Measurements from ENCODE around the gene ZNF619. TPM values are rescaled to one million over a fixed set of nuclear protein-coding genes. Genes with fewer than 3 reads are reported as not detected.

The ZNF619 gene
- polyA plus RNA-seq, 1 of the 3 experiments (the other 2 are of a cell fraction): 1.6 TPM

GRCh38 chr3:40494698-40495097 lies 17.8 kb downstream of the ZNF619 start:
- H3K36me3 ChIP-seq (replicated peaks in 1 of 2; ENCODE audit: control insufficient read depth in 1 of 2, insufficient read depth in 2 of 2, low read length in 1 of 2): peaks cover 0 to under 1% of the 10 kb centered on the region in 2 experiments
- TF ChIP-seq POLR2AphosphoS5 (IDR thresholded peaks at IDR 0.05; ENCODE audit: low read depth, low read length): no peak
- no peak for TF ChIP-seq NRF1 (IDR thresholded peaks at IDR 0.05; ENCODE audit: low read depth, low read length)
- TF ChIP-seq, protein P1, sequence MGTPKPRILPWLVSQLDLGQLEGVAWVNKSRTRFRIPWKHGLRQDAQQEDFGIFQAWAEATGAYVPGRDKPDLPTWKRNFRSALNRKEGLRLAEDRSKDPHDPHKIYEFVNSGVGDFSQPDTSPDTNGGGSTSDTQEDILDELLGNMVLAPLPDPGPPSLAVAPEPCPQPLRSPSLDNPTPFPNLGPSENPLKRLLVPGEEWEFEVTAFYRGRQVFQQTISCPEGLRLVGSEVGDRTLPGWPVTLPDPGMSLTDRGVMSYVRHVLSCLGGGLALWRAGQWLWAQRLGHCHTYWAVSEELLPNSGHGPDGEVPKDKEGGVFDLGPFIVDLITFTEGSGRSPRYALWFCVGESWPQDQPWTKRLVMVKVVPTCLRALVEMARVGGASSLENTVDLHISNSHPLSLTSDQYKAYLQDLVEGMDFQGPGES (IDR thresholded peaks at IDR 0.05; ENCODE audit: low read depth, low read length): no peak
- H3K4me2 ChIP-seq: no peak overlapping the region
- no peaks in the 10 kb centered on the region for H3K79me2 ChIP-seq (ENCODE audit: insufficient read depth)
- H3K27me3 ChIP-seq (ENCODE audit: insufficient read depth): no peaks in the 10 kb centered on the region
- H3K9ac ChIP-seq: no peak overlapping the region
- ChIA-PET POLR2A (interaction anchor here (1.1 to 1.2 kb wide), 2 partner anchors 11 to 37 kb away, joined by 3 read pairs; partner anchors contain the start of genes RPL14 and ZNF620), CTCF (interaction anchor here (0.6 to 2.9 kb wide), 4 partner anchors 10 to 1420 kb away, joined by 3 to 14 read pairs (median 6); partner anchors contain the start of gene ZNF620)
- H2AFZ ChIP-seq (ENCODE audit: low read depth): no peak overlapping the region
- DNase-seq: no peak
- H3K9me3 ChIP-seq: no peaks in the 10 kb centered on the region
- H3F3A ChIP-seq (replicated peaks; ENCODE audit: insufficient read depth): no peaks in the 10 kb centered on the region
- no peak overlapping the region for H3K4me3 ChIP-seq (ENCODE audit: low read depth in 2 of 2, low read length in 1 of 2)
- WGBS (ENCODE audit: low lambda C conversion rate): 45% methylated on average over 2 of the region's 2 CpGs
- H4K20me1 ChIP-seq (ENCODE audit: insufficient read depth): no peaks in the 10 kb centered on the region
- H3K4me1 ChIP-seq (ENCODE audit: control insufficient read depth in 1 of 2, insufficient read depth in 2 of 2, low read depth in 1 of 2, low read length in 1 of 2): no peaks in the 10 kb centered on the region; a peak in 1 of 4 replicates
- H3K27ac ChIP-seq (ENCODE audit: low read depth in 2 of 2, low read length in 1 of 2): no peak overlapping the region
- H3K9me2 ChIP-seq: no peaks in the 10 kb centered on the region

DNA sequence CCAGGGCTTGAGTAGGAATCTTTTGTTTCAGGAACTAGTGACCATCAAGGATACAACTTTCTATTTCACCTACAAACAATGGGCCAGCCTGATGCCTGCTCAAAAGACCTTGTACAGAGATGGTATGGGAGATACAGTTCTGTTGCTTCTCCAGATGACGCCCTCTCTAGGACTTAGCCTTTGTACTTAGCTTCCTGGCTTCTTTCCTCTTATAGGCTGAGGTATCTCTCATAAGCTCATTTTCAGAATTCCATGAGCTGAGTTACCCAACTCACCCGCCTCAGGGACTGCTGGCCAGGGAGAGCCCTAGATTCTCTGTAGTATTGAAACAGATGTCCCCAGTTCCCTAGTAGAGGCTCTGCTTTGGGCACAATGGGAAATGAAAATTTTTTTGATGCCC lies 20.4 kb downstream of the ZNF619 start:
- CTCF ChIA-PET: no interaction called here
- Histone ChIP-seq H3K27ac (ENCODE audit: low read depth in 2 of 2, low read length in 1 of 2) (no peak overlapping the region), H3K9me2 (no peaks in the 10 kb centered on the region), H3K36me3 (replicated peaks in 1 of 2; ENCODE audit: control insufficient read depth in 1 of 2, insufficient read depth in 2 of 2, low read length in 1 of 2) (no peaks in the 10 kb centered on the region), H3K9me3 (no peaks in the 10 kb centered on the region), H4K20me1 (ENCODE audit: insufficient read depth) (no peaks in the 10 kb centered on the region), H3K79me2 (ENCODE audit: insufficient read depth) (no peaks in the 10 kb centered on the region), H3K4me2 (no peak overlapping the region), H2AFZ (ENCODE audit: low read depth) (no peak overlapping the region), H3K4me3 (ENCODE audit: low read depth in 2 of 2, low read length in 1 of 2) (no peak overlapping the region), H3K27me3 (ENCODE audit: insufficient read depth) (no peaks in the 10 kb centered on the region), H3K4me1 (ENCODE audit: control insufficient read depth in 1 of 2, insufficient read depth in 2 of 2, low read depth in 1 of 2, low read length in 1 of 2) (no peaks in the 10 kb centered on the region; a peak in 1 of 4 replicates), H3K9ac (no peak overlapping the region), H3F3A (replicated peaks; ENCODE audit: insufficient read depth) (no peaks in the 10 kb centered on the region)
- DNase-seq: no peak
- POLR2A ChIA-PET: no interaction called here
- TF ChIP-seq MXI1 (IDR thresholded peaks at IDR 0.05; ENCODE audit: low read depth, low read length) (no peak), MAX (IDR thresholded peaks at IDR 0.05; ENCODE audit: low read depth) (no peak), TCF12 (IDR thresholded peaks at IDR 0.05) (no peak), SMC3 (IDR thresholded peaks at IDR 0.05; ENCODE audit: low read depth, low read length) (no peak), PBX3 (IDR thresholded peaks at IDR 0.05) (no peak), RCOR1 (IDR thresholded peaks at IDR 0.05; ENCODE audit: low read length) (no peak), FOXJ3 (CRISPR knock-in tag; IDR thresholded peaks at IDR 0.05) (no peak), EZH2phosphoT487 (IDR thresholded peaks at IDR 0.05; ENCODE audit: borderline replicate concordance, low read depth) (no peak), RAD21 (IDR thresholded peaks at IDR 0.05; ENCODE audit: low read length) (no peak), NFIC (IDR thresholded peaks at IDR 0.05; ENCODE audit: borderline replicate concordance) (no peak), EP300 (IDR thresholded peaks at IDR 0.05; ENCODE audit: borderline replicate concordance in 1 of 2, low read depth in 1 of 2, low read length in 1 of 2) (no peak), MEF2A (IDR thresholded peaks at IDR 0.05; ENCODE audit: borderline replicate concordance, low read depth) (no peak), RFX5 (IDR thresholded peaks at IDR 0.05; ENCODE audit: low read length) (no peak)
- TF ChIP-seq, protein P2, sequence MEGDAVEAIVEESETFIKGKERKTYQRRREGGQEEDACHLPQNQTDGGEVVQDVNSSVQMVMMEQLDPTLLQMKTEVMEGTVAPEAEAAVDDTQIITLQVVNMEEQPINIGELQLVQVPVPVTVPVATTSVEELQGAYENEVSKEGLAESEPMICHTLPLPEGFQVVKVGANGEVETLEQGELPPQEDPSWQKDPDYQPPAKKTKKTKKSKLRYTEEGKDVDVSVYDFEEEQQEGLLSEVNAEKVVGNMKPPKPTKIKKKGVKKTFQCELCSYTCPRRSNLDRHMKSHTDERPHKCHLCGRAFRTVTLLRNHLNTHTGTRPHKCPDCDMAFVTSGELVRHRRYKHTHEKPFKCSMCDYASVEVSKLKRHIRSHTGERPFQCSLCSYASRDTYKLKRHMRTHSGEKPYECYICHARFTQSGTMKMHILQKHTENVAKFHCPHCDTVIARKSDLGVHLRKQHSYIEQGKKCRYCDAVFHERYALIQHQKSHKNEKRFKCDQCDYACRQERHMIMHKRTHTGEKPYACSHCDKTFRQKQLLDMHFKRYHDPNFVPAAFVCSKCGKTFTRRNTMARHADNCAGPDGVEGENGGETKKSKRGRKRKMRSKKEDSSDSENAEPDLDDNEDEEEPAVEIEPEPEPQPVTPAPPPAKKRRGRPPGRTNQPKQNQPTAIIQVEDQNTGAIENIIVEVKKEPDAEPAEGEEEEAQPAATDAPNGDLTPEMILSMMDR (IDR thresholded peaks at IDR 0.05): no peak
- TF ChIP-seq, protein P3, sequence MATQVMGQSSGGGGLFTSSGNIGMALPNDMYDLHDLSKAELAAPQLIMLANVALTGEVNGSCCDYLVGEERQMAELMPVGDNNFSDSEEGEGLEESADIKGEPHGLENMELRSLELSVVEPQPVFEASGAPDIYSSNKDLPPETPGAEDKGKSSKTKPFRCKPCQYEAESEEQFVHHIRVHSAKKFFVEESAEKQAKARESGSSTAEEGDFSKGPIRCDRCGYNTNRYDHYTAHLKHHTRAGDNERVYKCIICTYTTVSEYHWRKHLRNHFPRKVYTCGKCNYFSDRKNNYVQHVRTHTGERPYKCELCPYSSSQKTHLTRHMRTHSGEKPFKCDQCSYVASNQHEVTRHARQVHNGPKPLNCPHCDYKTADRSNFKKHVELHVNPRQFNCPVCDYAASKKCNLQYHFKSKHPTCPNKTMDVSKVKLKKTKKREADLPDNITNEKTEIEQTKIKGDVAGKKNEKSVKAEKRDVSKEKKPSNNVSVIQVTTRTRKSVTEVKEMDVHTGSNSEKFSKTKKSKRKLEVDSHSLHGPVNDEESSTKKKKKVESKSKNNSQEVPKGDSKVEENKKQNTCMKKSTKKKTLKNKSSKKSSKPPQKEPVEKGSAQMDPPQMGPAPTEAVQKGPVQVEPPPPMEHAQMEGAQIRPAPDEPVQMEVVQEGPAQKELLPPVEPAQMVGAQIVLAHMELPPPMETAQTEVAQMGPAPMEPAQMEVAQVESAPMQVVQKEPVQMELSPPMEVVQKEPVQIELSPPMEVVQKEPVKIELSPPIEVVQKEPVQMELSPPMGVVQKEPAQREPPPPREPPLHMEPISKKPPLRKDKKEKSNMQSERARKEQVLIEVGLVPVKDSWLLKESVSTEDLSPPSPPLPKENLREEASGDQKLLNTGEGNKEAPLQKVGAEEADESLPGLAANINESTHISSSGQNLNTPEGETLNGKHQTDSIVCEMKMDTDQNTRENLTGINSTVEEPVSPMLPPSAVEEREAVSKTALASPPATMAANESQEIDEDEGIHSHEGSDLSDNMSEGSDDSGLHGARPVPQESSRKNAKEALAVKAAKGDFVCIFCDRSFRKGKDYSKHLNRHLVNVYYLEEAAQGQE (IDR thresholded peaks at IDR 0.05; ENCODE audit: low read depth, low read length): no peak
- TF ChIP-seq, protein P4, sequence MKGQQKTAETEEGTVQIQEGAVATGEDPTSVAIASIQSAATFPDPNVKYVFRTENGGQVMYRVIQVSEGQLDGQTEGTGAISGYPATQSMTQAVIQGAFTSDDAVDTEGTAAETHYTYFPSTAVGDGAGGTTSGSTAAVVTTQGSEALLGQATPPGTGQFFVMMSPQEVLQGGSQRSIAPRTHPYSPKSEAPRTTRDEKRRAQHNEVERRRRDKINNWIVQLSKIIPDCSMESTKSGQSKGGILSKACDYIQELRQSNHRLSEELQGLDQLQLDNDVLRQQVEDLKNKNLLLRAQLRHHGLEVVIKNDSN (IDR thresholded peaks at IDR 0.05; ENCODE audit: borderline replicate concordance, low read depth): no peak
- WGBS (ENCODE audit: low lambda C conversion rate): 93% methylated on average over 2 of the region's 2 CpGs
